HCT116 (cell line): Measurements from ENCODE around the gene MSI2.

Source experiments
- CTCF ChIP-seq, 3 experiments: fragments of 200-600 bp in 1 of 3; sonication (generic) in 1 of 3; IDR thresholded peaks in 2 of 3; conservative IDR thresholded peaks in 1 of 3; 2 replicates each; pipeline ENCODE4 v1.5.1; 2012 to 2017; ENCODE audit warnings: low read depth in 2 of 3, low read length in 2 of 3, antibody characterized with exemption in 1 of 3, borderline replicate concordance in 1 of 3, control low read depth in 1 of 3, mild to moderate bottlenecking in 1 of 3, mixed read lengths in 1 of 3, mixed run types in 1 of 3, moderate library complexity in 1 of 3; ENCODE audit not compliant: insufficient read depth in 1 of 3
- RAD21 ChIP-seq: IDR thresholded peaks from 2 replicates; pipeline ENCODE4 v1.6.1; 2012; ENCODE audit warnings: low read depth, mild to moderate bottlenecking

DNA sequence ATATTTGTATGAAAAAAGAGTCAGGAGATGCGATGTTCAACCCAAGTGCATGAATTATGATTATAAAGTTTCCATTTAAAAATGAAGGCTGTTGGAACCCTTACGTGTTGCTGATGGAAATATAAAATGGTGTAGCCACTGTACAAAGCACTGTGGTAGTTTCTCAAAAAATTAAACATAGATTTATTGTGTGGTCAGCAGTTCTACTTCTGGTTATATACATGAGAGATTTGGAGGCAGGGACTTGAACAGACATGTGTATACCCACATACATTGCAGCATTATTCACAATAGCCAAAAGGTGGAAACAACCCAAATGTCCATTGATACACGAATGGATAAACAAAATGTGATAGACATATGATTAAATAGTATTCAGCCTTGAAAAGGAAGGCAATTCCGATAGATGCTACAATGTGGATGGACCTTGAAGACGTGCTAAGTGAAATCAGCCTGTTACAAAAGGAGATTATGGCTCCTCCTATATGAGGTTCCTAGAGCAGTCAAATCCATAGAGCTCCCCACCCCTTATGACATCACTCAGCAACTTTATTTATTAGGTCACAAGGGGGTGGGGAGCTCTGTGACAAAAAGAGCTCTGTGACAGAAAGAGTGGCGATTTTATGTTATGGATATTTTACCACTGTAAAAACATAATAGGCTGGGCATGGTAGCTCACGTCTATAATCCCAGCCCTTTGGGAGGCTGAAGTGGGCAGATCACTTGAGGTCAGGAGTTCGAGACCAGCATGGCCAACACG is 106.7 kb downstream of the MSI2 start:
- TF ChIP-seq CTCF (IDR thresholded peaks at IDR 0.05 in 2 of 3, conservative IDR thresholded peaks at IDR 0.05 in 1 of 3; ENCODE audit: borderline replicate concordance in 1 of 3, insufficient read depth in 1 of 3, low read depth in 2 of 3, low read length in 2 of 3): no peak
- no peak for TF ChIP-seq RAD21
